NB4 (cell line): Measurements from ENCODE around the gene TMEM30A.

Experiments
- DNase-seq: peaks from one replicate; pipeline ENCODE4 v3.0.0; 2010; ENCODE audit warnings: low read depth
- H3K4me3 ChIP-seq: one replicate; pipeline ENCODE4 v1.5.1; 2011; ENCODE audit warnings: mild to moderate bottlenecking, low read depth, low read length, moderate library complexity
- CTCF ChIP-seq: IDR thresholded peaks from one replicate; pipeline ENCODE4 v1.5.1; 2012; ENCODE audit warnings: low read depth, low read length
- MAX ChIP-seq: IDR thresholded peaks from 2 replicates; pipeline ENCODE4 v1.6.1; 2011; ENCODE audit warnings: low read depth, low read length
- MYC ChIP-seq: IDR thresholded peaks from 2 replicates; pipeline ENCODE4 v1.6.1; 2011; ENCODE audit warnings: low read depth, low read length
- POLR2A ChIP-seq: IDR thresholded peaks from 2 replicates; pipeline ENCODE4 v1.6.1; 2011; ENCODE audit warnings: mild to moderate bottlenecking; ENCODE audit not compliant: insufficient read length; ENCODE audit errors: extremely low read depth

The TMEM30A gene

GRCh38 chr6:75306064-75306463, 21.5 kb upstream of the TMEM30A start:
- DNase-seq = no peak
- no peak overlapping the region for H3K4me3 ChIP-seq
- TF ChIP-seq CTCF = no peak
- no peak for TF ChIP-seq MYC
- TF ChIP-seq MAX = no peak
- TF ChIP-seq POLR2A = no peak

GRCh38 chr6:75305573-75305972, 21.0 kb upstream of the TMEM30A start:
- no peak for DNase-seq
- TF ChIP-seq MAX = no peak
- TF ChIP-seq POLR2A = no peak
- H3K4me3 ChIP-seq = no peak overlapping the region

- H3K4me3 ChIP-seq = no peak overlapping the region
- TF ChIP-seq MAX (no peak), POLR2A (no peak), CTCF (no peak), MYC (no peak)
- DNase-seq = no peak
These were observed 17.7 kb upstream of the TMEM30A start for GRCh38 chr6:75302280-75302679.

- no peak overlapping the region for H3K4me3 ChIP-seq
- no peak for DNase-seq
- TF ChIP-seq MAX (no peak), CTCF (no peak), MYC (no peak), POLR2A (no peak)
These were observed 16.9 kb upstream of the TMEM30A start for GRCh38 chr6:75301537-75301936.

GRCh38 chr6:75301088-75301487, 16.5 kb upstream of the TMEM30A start:
- H3K4me3 ChIP-seq = no peak overlapping the region
- DNase-seq = no peak
- TF ChIP-seq POLR2A = no peak
- no peak for TF ChIP-seq MYC
- no peak for TF ChIP-seq CTCF

- TF ChIP-seq CTCF (no peak), MYC (no peak), MAX (no peak), POLR2A (no peak)
- no peak for DNase-seq
- no peak overlapping the region for H3K4me3 ChIP-seq
These were observed 15.9 kb upstream of the TMEM30A start for GRCh38 chr6:75300531-75300855.
